COR-L47 (cell line): ENCODE data around the gene TUSC2.
"Not testable (repeated sequence)": the region's sequence is repeated elsewhere in the genome, so short reads cannot be mapped to it uniquely, and the experiment has no call there.

Experiments
- DNase-seq: peaks from one replicate; lab custom pipeline; 2025; lab: John Stamatoyannopoulos, UW

TUSC2 gene

GRCh38 chr3:50317300-50317699 is 10.7 kb downstream of the TUSC2 start:
- no peak for DNase-seq

- DNase-seq: peak; percentile 2
Measured at GRCh38 chr3:50316657-50317242, 11.3 kb downstream of the TUSC2 start.

GRCh38 chr3:50314816-50315215 is 13.2 kb downstream of the TUSC2 start:
- DNase-seq: no peak

- no peak for DNase-seq
Measured at GRCh38 chr3:50314342-50314741, 13.7 kb downstream of the TUSC2 start.

- DNase-seq: not testable (repeated sequence)
Measured at GRCh38 chr3:50312041-50312440, 16.0 kb downstream of the TUSC2 start.

GRCh38 chr3:50304601-50305000 is 23.4 kb downstream of the TUSC2 start:
- DNase-seq: no peak

GRCh38 chr3:50303013-50303815 is 24.8 kb downstream of the TUSC2 start, which contains the start of gene HYAL1:
Gene HYAL1 (minus strand): TSS chr3:50303574. CDS start chr3:50302956, 618 bp downstream.
- no peak for DNase-seq

GRCh38 chr3:50302095-50303012 is 25.7 kb downstream of the TUSC2 start:
- DNase-seq: no peak

- DNase-seq: no peak
Measured at GRCh38 chr3:50300681-50301254, 27.3 kb downstream of the TUSC2 start.

- no peak for DNase-seq
Measured at GRCh38 chr3:50299929-50300680, 27.9 kb downstream of the TUSC2 start.

- DNase-seq: no peak
Measured at GRCh38 chr3:50299638-50299928, 28.4 kb downstream of the TUSC2 start.

GRCh38 chr3:50298836-50299637 is 29.0 kb downstream of the TUSC2 start, which contains the start of the genes HYAL3 and NAA80:
Gene HYAL3 (minus strand): TSS chr3:50299405. CDS start chr3:50295602, 3,803 bp downstream.
Gene NAA80 (minus strand): TSS chr3:50299405. CDS start chr3:50297463, 1,942 bp downstream.
- DNase-seq: peak; percentile 91

GRCh38 chr3:50297896-50298725 is 29.9 kb downstream of the TUSC2 start:
- no peak for DNase-seq

- DNase-seq: no peak
Measured at GRCh38 chr3:50297384-50297775, 30.6 kb downstream of the TUSC2 start.

GRCh38 chr3:50296721-50297383 is 31.2 kb downstream of the TUSC2 start:
- DNase-seq: no peak

- DNase-seq: no peak
Measured at GRCh38 chr3:50295553-50296431, 32.2 kb downstream of the TUSC2 start.

GRCh38 chr3:50294492-50295403 is 33.3 kb downstream of the TUSC2 start:
- no peak for DNase-seq
